IPS-15b (cell line): Measurements from ENCODE around the gene TMEM59.
A peak's percentile ranks its signal among the peaks of the same experiment; 100 is the strongest.

Experiments used
- H3K27me3 ChIP-seq: one replicate; pipeline ENCODE4 v1.6.1; 2013; ENCODE audit warnings: low read length; ENCODE audit not compliant: control insufficient read depth, insufficient read depth
- H3K36me3 ChIP-seq: one replicate; pipeline ENCODE4 v1.6.1; 2013; ENCODE audit warnings: low read length; ENCODE audit not compliant: control insufficient read depth, insufficient read depth
- H3K4me1 ChIP-seq: one replicate; pipeline ENCODE4 v1.6.1; 2013; ENCODE audit warnings: mild to moderate bottlenecking, low read length; ENCODE audit not compliant: control insufficient read depth, insufficient read depth
- H3K4me3 ChIP-seq: one replicate; pipeline ENCODE4 v1.5.1; 2013; ENCODE audit warnings: low read depth, low read length
- H3K9ac ChIP-seq: one replicate; pipeline ENCODE4 v1.6.1; 2013; ENCODE audit warnings: low read depth, mild to moderate bottlenecking, low read length
- H3K9me3 ChIP-seq: one replicate; pipeline ENCODE4 v1.6.1; 2013; ENCODE audit warnings: mild to moderate bottlenecking, low read length; ENCODE audit not compliant: control insufficient read depth, insufficient read depth

The TMEM59 gene

DNA sequence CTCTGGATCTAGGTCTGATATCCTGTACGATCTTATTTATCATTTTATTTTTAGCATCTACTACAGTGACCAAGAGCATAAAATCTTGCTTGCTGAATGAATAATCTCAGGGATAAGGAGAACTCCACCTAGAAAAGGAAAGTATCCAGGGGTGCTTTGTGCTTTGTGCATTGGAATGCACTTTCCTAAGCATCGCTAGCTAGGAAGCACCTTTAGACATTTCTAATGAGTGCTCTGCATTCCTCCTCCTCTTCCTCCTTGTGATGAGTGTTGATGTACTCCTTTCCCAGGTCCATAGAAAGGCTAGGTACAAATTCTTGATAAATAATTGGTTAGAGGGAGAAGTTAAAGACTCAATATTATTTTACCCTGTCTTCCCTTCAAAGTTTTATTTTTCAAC, 31.8 kb upstream of the TMEM59 start:
- Histone ChIP-seq H3K4me3 (no peak overlapping the region), H3K9ac (no peak overlapping the region), H3K4me1 (no peaks in the 10 kb centered on the region), H3K36me3 (no peaks in the 10 kb centered on the region), H3K27me3 (no peaks in the 10 kb centered on the region), H3K9me3 (no peaks in the 10 kb centered on the region)

DNA sequence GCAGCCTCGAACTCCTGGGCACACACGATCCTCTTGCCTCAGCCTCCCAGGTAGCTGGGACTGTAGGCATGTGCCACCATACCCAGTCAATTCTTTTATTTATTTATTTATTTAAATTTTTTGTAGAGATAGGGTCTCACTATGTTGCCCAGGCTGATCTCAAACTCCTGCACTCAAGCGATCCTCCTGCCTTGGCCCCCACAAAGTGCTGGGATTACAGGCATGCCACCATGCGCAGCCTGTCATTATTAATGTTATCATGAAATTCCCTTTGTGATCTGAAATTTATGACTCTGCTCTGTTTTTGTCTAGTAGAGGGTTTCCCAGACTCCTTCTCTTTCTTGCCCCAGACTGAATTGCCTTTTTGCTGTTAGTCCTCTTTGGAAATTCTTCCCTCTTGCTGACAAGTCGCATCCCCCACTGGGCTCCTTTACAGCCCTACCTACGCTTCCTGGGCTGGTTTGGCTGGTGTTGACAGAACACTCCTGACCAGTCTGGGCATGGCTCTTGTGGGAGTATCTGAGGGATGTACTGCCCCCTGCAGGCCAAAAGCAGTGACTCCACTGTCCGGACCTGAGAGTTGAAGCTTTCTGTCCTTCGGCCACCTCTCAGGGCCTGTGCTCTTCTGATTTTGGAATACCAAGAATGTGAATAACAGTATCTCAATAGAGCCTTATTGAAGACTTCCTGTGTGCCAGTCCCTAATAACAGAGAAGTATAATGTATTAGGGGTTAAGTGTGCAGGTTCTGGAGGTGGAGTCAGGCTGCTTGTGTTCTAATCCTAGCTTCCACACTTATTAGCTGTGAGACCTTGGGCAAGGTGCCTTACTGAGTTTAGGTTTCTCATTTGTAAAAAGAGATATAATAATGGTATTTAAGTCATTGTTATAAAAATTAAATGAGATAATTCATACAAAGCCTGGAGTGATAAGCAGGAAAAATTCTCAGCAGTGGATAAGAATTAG, 28.6 kb upstream of the TMEM59 start:
- Histone ChIP-seq H3K9me3 (no peaks in the 10 kb centered on the region), H3K9ac (no peak overlapping the region), H3K27me3 (no peaks in the 10 kb centered on the region), H3K4me3 (no peak overlapping the region), H3K4me1 (no peaks in the 10 kb centered on the region), H3K36me3 (no peaks in the 10 kb centered on the region)

DNA sequence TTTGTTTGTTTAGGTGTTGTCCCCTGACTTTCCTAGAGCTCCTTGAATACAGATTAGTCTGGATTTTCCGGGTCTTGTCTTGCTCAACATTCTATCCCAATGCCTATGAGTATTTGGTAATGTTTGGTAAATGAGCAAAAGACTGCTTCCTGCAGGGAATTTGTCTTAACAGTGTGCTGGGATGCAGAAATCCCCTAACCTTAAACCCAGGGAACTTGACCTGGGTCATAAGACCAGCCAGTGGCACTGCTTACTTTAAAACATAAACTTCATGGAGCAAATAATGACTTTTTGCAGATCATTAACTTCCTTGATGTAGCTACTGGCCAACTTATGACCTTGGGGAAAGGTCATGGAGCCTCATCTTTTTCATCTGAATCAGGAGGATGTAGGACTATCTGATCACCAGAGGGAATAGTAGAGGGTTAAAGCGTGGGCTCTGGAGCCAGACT, 27.6 kb upstream of the TMEM59 start:
- no peak overlapping the region for H3K4me3 ChIP-seq
- H3K36me3 ChIP-seq = no peaks in the 10 kb centered on the region
- no peaks in the 10 kb centered on the region for H3K27me3 ChIP-seq
- no peaks in the 10 kb centered on the region for H3K4me1 ChIP-seq
- H3K9ac ChIP-seq = no peak overlapping the region
- H3K9me3 ChIP-seq = no peaks in the 10 kb centered on the region

DNA sequence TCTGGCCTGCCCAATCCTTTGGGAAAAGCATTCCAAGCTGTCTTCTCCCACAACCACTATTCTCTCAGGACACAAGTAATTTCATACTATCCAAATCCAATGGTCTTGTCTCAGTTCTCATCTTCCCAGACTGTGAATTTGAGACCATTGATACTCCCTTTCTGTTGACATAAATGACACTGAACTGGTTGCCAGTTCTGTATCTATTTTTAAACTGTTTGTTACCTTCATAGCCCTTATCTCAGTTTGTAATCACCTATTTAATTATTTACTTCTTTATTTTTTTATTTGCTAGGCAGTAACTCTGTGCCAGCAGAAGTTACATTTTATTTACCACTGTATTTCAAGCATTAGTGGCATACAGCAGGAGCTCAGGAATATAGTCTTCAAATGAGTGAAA, 24.4 kb upstream of the TMEM59 start:
- no peaks in the 10 kb centered on the region for H3K36me3 ChIP-seq
- no peaks in the 10 kb centered on the region for H3K27me3 ChIP-seq
- H3K9me3 ChIP-seq = no peaks in the 10 kb centered on the region
- H3K9ac ChIP-seq = no peak overlapping the region
- no peaks in the 10 kb centered on the region for H3K4me1 ChIP-seq
- H3K4me3 ChIP-seq = no peak overlapping the region

DNA sequence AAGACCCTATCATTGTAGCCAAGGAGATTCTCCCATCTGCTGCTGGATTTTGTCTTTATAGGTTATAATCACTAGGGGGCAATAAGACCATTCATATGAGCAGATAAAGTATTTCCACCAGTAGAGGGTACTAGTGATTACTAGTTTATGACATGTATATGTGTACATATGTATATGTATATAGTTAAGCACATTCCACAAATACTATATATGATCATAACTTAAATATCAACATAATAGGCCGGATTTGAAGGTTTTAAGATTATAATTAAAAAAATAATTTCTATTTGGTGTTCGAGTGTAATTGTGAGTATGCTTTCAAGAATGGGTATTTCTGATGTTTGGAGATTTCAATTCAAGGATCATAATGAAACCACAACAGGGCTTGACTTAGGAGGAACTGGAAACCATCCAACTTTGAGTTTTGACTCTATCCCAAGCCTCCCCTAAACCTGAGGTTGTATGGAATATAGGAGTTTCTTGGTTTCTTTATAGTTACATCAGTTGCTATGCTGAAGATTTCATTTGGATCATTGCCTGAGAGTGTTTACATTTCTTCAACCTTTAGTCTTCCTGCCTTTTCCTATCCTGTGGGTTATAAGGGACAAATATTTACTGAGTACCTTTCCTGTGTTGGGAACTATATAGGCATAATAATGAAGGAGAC, 17.3 kb upstream of the TMEM59 start:
- H3K36me3 ChIP-seq = no peaks in the 10 kb centered on the region
- H3K27me3 ChIP-seq = no peaks in the 10 kb centered on the region
- no peak overlapping the region for H3K4me3 ChIP-seq
- H3K9ac ChIP-seq = no peak overlapping the region
- no peaks in the 10 kb centered on the region for H3K4me1 ChIP-seq
- no peaks in the 10 kb centered on the region for H3K9me3 ChIP-seq

DNA sequence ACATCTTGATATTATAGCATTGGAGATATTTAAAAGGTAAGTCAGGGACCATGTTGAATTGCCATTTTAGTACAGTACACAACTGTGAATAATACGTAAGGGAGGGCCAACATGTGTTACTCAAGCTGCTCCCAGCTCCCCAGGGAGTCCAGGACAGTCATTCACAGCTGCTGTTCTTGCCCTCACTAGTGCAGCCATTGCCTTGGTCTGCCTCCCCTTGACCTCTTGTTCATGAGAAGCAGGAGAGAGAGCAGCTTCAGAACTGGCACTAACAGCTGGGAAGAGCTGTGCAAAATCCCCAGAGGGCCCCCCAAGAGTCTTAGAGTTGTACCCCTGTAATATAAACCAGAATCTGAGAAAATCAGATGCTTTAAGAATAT, 16.8 kb upstream of the TMEM59 start:
- H3K4me1 ChIP-seq = no peaks in the 10 kb centered on the region
- H3K9ac ChIP-seq = no peak overlapping the region
- H3K27me3 ChIP-seq = no peaks in the 10 kb centered on the region
- no peak overlapping the region for H3K4me3 ChIP-seq
- H3K36me3 ChIP-seq = no peaks in the 10 kb centered on the region
- no peaks in the 10 kb centered on the region for H3K9me3 ChIP-seq

DNA sequence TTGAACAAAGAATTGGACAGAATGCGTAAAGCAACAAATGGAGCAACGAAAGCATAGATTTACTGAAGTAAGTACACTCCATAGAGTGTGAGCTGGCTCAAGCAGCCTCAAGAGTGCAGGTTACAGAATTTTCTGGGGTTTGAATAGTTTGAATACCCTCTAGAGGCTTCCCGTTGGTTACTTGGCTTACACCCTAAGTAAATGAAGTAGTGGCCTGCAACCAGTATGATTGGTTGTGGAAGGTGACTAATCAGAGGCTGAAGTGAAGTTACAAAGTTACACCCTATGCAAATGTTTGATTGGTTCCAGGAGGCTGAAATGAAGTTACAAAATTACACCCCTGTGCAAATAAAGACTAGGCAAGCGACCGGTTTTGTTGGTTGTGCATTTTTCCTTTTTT, 11.3 kb upstream of the TMEM59 start:
- H3K9ac ChIP-seq = no peak overlapping the region
- no peaks in the 10 kb centered on the region for H3K36me3 ChIP-seq
- H3K27me3 ChIP-seq = no peaks in the 10 kb centered on the region
- H3K9me3 ChIP-seq = no peaks in the 10 kb centered on the region
- no peak overlapping the region for H3K4me3 ChIP-seq
- H3K4me1 ChIP-seq = no peaks in the 10 kb centered on the region

DNA sequence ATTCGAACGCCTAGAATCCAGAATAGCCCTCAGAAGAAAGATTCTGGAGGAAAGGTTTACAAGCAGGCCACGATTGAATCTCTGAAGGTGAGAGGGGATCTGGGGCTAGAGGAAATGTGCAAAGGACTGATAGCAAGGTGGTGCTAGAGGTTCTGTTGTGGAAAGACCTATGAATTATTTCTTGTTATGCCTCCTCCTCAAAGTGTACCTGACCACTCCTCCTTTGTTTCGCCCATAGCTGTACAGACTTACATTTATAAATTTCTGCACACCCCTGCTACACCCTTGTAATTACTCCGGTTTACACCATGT, 1.4 kb upstream of the TMEM59 start:
- Histone ChIP-seq H3K4me1 (peaks cover 4% of the 10 kb centered on the region), H3K4me3 (peak overlapping the region; percentile 75), H3K27me3 (no peaks in the 10 kb centered on the region), H3K9me3 (no peaks in the 10 kb centered on the region), H3K9ac (peak overlapping the region; percentile 91), H3K36me3 (no peaks in the 10 kb centered on the region)

DNA sequence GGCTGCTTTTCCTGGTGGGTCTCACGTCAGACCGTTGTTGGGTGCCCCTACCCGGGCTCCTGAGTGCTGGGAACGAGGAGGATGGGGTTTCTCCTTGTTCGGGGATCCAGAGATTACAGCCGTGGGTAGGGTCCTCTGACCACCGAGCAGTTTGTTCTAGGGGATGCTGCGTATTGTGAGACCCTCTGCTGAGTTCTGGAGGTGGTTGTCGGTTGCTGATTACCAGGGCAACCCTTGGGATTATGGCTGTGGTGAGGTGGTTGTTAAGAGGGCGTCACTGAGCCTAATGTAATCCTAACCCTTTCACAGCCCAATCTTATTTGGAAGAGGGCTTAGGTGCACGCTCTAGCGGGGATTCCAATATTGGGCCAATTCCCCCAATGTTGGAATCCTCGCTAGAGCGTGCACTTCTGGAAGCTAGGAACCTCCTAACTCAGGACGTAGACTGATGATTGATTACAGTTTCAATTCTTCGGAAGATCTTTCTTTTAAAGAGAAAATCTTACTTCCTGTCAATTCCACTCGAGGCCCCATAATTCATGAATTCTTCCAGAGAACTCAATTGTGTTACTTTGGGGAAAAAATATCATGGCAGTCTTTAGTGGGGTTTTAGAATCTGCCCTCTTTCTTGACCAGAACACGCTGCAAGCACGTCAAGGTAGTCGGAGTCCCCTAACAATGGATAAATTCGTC, 887 bp upstream of the TMEM59 start:
- H3K27me3 ChIP-seq = no peaks in the 10 kb centered on the region
- peak overlapping the region; percentile 91 for H3K9ac ChIP-seq
- H3K4me1 ChIP-seq = peaks cover 4% of the 10 kb centered on the region
- no peaks in the 10 kb centered on the region for H3K36me3 ChIP-seq
- peak overlapping the region; percentile 75 for H3K4me3 ChIP-seq
- no peaks in the 10 kb centered on the region for H3K9me3 ChIP-seq

DNA sequence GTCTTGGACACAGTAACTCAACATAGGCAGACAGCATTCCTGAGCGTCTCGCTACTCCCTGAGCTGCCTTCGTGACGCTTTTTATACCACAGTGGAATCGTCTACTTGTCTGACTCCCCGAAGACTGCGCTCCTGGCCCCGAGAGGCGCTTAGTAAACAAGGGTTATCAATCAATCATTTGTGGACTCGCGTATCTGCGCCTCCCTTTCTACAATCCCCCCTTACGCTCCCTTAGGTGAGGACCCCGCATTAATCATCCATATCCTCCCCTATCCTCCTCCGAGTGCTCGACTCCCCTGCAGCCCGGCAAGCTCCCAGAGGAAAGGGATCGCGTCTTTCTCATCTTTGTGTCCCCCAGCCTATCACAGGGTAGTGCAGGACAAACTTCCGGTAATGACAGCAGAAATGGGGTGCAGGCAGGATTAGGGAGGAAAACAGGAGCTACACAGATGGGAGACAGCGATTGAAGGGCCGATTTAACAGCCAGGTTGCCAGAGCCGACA, 522 bp downstream of the TMEM59 start:
- Histone ChIP-seq H3K9me3 (no peaks in the 10 kb centered on the region), H3K9ac (peak overlapping the region; percentile 67), H3K36me3 (no peaks in the 10 kb centered on the region), H3K4me3 (peak overlapping the region; percentile 75), H3K4me1 (peaks cover 4% of the 10 kb centered on the region), H3K27me3 (no peaks in the 10 kb centered on the region)

DNA sequence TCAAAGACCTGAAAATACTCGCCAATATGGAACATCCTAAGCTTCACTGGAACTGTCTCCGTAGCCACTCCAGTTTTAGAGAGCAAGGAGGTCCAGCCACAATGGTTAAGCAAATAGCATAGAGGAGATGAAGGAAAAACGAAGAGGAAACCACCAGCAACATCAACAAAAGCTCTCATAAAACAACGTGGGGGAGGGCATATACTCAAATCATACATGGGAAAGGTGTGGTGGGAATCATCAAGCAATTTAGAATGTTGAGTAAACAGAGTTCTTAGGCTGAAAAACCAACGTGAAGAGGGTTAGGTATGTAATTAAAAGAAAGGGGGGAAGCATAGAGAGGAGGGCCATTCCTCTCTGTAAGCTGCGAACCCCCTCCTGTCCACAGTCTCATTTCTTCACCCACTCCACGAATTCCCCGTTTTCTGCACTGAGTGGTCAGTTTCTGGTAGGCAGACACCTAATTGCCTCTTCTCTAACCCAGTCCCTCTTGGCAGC, 1.0 kb downstream of the TMEM59 start:
- Histone ChIP-seq H3K4me1 (peaks cover 4% of the 10 kb centered on the region), H3K36me3 (no peaks in the 10 kb centered on the region), H3K9me3 (no peaks in the 10 kb centered on the region), H3K27me3 (no peaks in the 10 kb centered on the region), H3K9ac (peak overlapping the region; percentile 67), H3K4me3 (peak overlapping the region; percentile 75)
